ENCODE results near the gene BRWD1.
"Not testable (repeated sequence)": the region's sequence is repeated elsewhere in the genome, so short reads cannot be mapped to it uniquely, and the experiment has no call there.

BRWD1 gene

DNA sequence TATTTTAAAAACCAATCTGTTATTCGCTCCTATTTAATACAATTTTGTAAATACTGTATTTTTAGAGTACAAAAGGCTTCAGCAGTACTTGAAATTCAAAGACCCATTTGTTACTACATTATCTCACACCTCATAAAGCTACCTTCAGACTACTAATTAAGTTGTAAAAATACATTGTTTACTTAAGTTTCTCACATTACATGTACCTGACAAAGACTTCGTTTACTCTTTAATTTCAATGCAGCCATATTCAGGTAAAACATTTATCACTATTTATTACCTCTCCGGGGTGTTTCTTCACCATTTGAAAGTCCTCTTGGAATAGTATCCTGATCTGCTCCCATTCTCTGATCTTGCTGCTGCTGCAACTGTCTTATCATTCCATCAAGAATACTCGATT lies 55.2 kb downstream of the BRWD1 start:
- no peak overlapping the region for H3K4me3 Mint-ChIP-seq
- H3K27me3 Mint-ChIP-seq, result no peaks in the 10 kb centered on the region
- no peak overlapping the region for H3K27ac Mint-ChIP-seq
- DNase-seq (no peak), ATAC-seq (no peak)
- H3K9me3 Mint-ChIP-seq, result no peaks in the 10 kb centered on the region
- H3K4me1 Mint-ChIP-seq, result peaks cover 6% of the 10 kb centered on the region

DNA sequence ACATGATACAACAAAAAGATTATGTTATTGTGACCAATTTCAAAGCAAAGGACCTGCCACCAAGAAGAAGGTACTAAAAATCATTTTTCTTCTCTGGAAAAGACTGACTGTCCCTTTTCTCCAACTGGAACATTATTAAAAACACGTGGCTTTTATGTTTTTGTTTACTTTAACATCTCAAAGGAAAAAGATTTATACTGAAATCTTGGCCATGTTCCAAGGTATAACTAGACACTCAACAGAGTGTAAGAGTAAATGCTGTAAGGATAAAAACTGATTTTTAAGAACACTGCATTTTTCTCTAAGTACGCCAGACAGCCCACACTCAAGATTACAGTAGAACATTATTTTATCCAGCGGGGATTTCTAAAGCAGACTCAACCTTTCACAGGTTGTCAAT lies 62.1 kb downstream of the BRWD1 start:
- Mint-ChIP-seq H3K9me3 (no peaks in the 10 kb centered on the region), H3K27ac (no peak overlapping the region), H3K4me3 (no peak overlapping the region), H3K4me1 (peaks cover 4% of the 10 kb centered on the region), H3K27me3 (no peaks in the 10 kb centered on the region)
- no peak for ATAC-seq
- DNase-seq, result no peak

GRCh38 chr21:39238275-39238674 lies 75.2 kb downstream of the BRWD1 start:
- ATAC-seq (no peak), DNase-seq (no peak)
- H3K4me1 Mint-ChIP-seq, result peaks cover 27% of the 10 kb centered on the region
- H3K4me3 Mint-ChIP-seq, result no peak overlapping the region
- no peak overlapping the region for H3K27ac Mint-ChIP-seq
- no peaks in the 10 kb centered on the region for H3K9me3 Mint-ChIP-seq
- H3K27me3 Mint-ChIP-seq, result no peaks in the 10 kb centered on the region

GRCh38 chr21:39232861-39233291 lies 80.6 kb downstream of the BRWD1 start:
- H3K9me3 Mint-ChIP-seq, result no peaks in the 10 kb centered on the region
- H3K4me3 Mint-ChIP-seq, result no peak overlapping the region
- H3K27me3 Mint-ChIP-seq, result no peaks in the 10 kb centered on the region
- peaks cover 13% of the 10 kb centered on the region for H3K4me1 Mint-ChIP-seq
- H3K27ac Mint-ChIP-seq, result no peak overlapping the region
- DNase-seq, result no peak
- no peak for ATAC-seq

DNA sequence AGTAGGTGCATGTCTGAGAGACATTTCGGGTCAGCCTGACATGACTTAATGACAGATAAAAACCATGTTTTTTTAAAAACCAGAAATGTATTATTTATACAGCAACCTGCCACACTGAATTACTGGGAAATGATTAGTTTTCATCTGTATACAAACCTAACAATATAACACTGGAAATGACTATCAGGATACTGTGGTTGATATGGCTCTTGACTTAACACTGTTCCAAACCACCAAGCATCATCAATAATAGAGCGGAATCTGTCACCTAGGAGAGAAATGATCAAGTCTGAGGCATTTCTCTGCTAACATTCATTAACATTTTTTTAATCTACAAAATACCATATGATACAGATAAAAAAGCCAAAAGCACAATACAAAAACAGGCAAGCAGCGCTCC lies 88.5 kb downstream of the BRWD1 start:
- ATAC-seq (no peak), DNase-seq (no peak)
- Mint-ChIP-seq H3K27me3 (no peaks in the 10 kb centered on the region), H3K27ac (no peak overlapping the region), H3K9me3 (no peaks in the 10 kb centered on the region), H3K4me1 (peaks cover 9% of the 10 kb centered on the region), H3K4me3 (no peak overlapping the region)

DNA sequence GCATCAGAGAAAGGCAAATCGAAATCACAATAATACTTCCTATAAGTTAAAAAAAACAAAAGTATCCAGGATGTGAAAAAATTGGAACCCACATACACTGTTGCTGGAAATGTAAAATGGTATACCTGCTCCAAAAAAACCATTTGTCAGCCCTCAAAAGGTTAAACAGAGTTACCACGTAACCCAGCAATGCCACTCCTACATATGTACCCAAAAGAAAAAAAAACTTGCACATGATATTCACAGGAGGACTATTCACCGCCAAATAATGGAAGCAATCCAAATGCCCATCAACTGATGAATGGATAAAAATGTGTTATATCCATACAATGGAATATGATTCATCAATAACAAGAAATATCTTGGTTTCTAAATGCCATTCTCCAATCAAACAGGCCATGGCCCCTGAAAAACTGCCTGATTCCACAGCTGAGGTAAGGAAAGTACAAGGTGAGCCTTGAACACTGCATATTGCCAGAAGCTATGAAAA lies 91.4 kb downstream of the BRWD1 start:
- ATAC-seq (no peak), DNase-seq (no peak)
- no peaks in the 10 kb centered on the region for H3K9me3 Mint-ChIP-seq
- H3K4me3 Mint-ChIP-seq, result no peak overlapping the region
- peaks cover 9% of the 10 kb centered on the region for H3K4me1 Mint-ChIP-seq
- no peaks in the 10 kb centered on the region for H3K27me3 Mint-ChIP-seq
- no peak overlapping the region for H3K27ac Mint-ChIP-seq

DNA sequence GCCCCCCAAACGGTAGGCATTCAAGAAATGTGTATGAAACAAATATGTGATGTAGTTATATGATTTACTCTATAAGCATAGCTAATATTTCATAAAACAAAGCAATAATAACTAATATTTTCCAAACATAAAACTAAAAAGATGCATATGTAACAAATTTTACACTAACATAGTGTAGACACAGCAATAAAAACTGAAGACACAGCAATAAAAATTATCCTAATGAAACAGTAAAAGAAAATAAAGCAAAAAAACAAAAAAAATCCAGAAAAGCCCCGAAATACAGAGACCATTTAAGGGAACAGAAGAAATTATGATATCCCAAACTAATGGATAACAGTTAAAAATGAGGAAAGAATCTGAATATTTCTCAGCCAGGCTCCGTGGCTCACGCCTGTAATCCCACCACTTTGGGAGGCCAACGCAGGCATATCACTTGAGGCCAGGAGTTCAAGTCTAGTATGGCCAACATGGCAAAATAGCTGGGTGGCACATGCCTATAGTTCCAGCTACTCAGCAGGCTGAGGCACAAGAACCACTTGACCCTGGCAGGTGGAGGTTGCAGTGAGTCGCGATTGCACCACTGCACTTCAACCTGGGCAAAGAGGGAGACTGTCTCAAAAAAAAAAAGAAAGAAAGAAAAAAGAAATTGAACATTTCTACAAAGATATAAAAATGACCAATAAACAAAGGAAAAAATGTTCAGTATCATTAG lies 92.0 kb downstream of the BRWD1 start:
- H3K4me1 Mint-ChIP-seq, result peaks cover 9% of the 10 kb centered on the region
- peak overlapping the region in 1 of 2 donors; percentile 46 for H3K27ac Mint-ChIP-seq
- ATAC-seq, result no peak
- H3K4me3 Mint-ChIP-seq, result no peak overlapping the region
- DNase-seq, result no peak
- no peaks in the 10 kb centered on the region for H3K27me3 Mint-ChIP-seq
- H3K9me3 Mint-ChIP-seq, result no peaks in the 10 kb centered on the region

DNA sequence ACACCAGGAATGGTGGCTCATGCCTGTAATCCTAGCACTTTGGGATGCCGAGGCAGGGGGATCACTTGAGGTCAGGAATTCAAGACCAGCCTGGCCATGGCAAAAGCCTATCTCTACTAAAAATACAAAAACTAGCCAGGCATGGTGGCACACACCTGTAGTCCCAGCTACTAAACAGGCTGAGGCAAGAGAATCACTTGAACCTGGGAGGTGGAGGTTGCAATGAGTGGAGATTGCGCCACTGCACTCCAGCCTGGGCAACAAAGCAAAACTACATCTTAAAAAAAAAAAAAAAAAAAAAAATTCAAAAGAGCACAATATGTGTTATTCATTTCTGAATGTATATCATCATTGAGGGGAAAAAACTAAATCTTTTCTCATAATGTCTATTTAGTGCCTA lies 92.6 kb downstream of the BRWD1 start:
- ATAC-seq, H3K4me1 Mint-ChIP-seq, H3K4me3 Mint-ChIP-seq, DNase-seq, H3K9me3 Mint-ChIP-seq, H3K27ac Mint-ChIP-seq, H3K27me3 Mint-ChIP-seq: not testable (repeated sequence)

GRCh38 chr21:39220150-39220549 lies 93.3 kb downstream of the BRWD1 start:
- H3K4me1 Mint-ChIP-seq, result peaks cover 9% of the 10 kb centered on the region
- H3K27ac Mint-ChIP-seq, result peak overlapping the region in 1 of 2 donors; percentile 67
- no peak for ATAC-seq
- no peak for DNase-seq
- H3K4me3 Mint-ChIP-seq, result no peak overlapping the region
- no peaks in the 10 kb centered on the region for H3K27me3 Mint-ChIP-seq
- H3K9me3 Mint-ChIP-seq, result no peaks in the 10 kb centered on the region

DNA sequence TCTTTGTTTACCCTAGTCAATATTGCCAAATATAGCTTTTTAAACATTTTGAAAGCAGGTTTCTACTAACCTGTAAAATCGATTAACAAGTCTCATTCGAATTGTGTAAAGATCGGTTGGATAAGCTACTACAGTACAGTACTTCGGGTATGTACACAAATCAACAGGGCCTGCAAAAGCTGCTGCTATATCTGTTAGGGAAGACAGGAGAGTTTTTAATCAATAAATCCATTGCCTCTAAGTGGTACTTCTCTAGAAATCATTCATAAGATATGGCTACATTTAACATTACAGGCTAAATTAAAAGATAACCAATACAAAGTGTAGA lies 95.4 kb downstream of the BRWD1 start:
- Mint-ChIP-seq H3K4me3 (no peak overlapping the region), H3K4me1 (peaks cover 9% of the 10 kb centered on the region), H3K9me3 (no peaks in the 10 kb centered on the region), H3K27me3 (no peaks in the 10 kb centered on the region), H3K27ac (peak overlapping the region in 1 of 2 donors; percentile 13)
- no peak for ATAC-seq
- DNase-seq, result no peak

GRCh38 chr21:39217356-39218081 lies 95.9 kb downstream of the BRWD1 start:
- ATAC-seq (no peak), DNase-seq (no peak)
- Mint-ChIP-seq H3K4me1 (peaks cover 9% of the 10 kb centered on the region), H3K9me3 (no peaks in the 10 kb centered on the region), H3K27ac (peak overlapping the region in 1 of 2 donors; percentile 13), H3K27me3 (no peaks in the 10 kb centered on the region), H3K4me3 (no peak overlapping the region)

DNA sequence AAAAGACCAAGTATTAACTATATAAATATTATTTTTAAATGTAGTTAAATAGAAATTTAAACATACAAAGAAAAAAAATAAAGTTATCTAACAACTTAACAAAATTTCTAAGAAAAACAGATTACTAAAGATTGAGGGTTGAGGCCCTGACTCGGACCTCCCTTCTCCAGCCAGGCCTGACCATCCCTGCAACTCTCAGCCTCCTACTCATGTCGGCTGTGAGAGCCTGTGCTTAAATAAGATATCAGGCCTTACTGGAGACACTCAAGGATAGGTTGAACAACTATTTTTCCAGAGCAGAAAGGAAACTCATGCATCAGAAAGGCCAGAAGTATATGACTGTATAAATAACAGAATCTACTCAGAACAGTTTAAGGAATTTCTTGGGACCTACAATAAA lies 97.1 kb downstream of the BRWD1 start:
- DNase-seq, result no peak
- H3K4me3 Mint-ChIP-seq, result no peak overlapping the region
- H3K27me3 Mint-ChIP-seq, result no peaks in the 10 kb centered on the region
- no peak overlapping the region for H3K27ac Mint-ChIP-seq
- no peaks in the 10 kb centered on the region for H3K9me3 Mint-ChIP-seq
- no peak for ATAC-seq
- peaks cover 1% of the 10 kb centered on the region for H3K4me1 Mint-ChIP-seq

- H3K4me3 Mint-ChIP-seq, result no peak overlapping the region
- no peaks in the 10 kb centered on the region for H3K9me3 Mint-ChIP-seq
- no peak for ATAC-seq
- peaks cover 13% of the 10 kb centered on the region for H3K4me1 Mint-ChIP-seq
- DNase-seq, result no peak
- no peaks in the 10 kb centered on the region for H3K27me3 Mint-ChIP-seq
- H3K27ac Mint-ChIP-seq, result no peak overlapping the region
Observed at GRCh38 chr21:39215078-39215477, 98.4 kb downstream of the BRWD1 start.

DNA sequence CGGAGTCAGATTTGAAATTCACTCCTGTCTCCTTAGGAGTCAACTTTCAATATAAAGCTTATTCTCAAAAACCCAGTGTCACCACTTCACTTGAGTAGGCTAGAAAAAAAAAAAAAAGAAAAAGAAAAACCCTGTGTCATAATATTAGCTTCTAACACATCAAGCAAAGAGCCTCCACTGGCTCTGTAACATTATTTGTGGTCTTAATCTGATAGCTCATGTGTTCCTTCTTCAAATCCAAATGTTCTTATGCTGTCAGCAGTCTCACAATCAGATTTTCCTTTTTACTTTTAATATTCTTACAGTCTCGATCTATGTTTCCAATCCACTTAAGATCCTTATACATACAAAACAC lies 104.1 kb downstream of the BRWD1 start:
- ATAC-seq (no peak), DNase-seq (no peak)
- peaks cover 30% of the 10 kb centered on the region for H3K4me1 Mint-ChIP-seq
- no peak overlapping the region for H3K27ac Mint-ChIP-seq
- no peaks in the 10 kb centered on the region for H3K27me3 Mint-ChIP-seq
- no peaks in the 10 kb centered on the region for H3K9me3 Mint-ChIP-seq
- H3K4me3 Mint-ChIP-seq, result no peak overlapping the region

- no peak overlapping the region for H3K4me3 Mint-ChIP-seq
- no peaks in the 10 kb centered on the region for H3K9me3 Mint-ChIP-seq
- H3K27me3 Mint-ChIP-seq, result no peaks in the 10 kb centered on the region
- H3K27ac Mint-ChIP-seq, result peak overlapping the region in 1 of 2 donors; percentile 8
- DNase-seq (no peak), ATAC-seq (no peak)
- H3K4me1 Mint-ChIP-seq, result peaks cover 30% of the 10 kb centered on the region
Observed at GRCh38 chr21:39208624-39209333, 104.7 kb downstream of the BRWD1 start.

- Mint-ChIP-seq H3K27me3 (no peaks in the 10 kb centered on the region), H3K4me3 (no peak overlapping the region), H3K4me1 (peaks cover 7% of the 10 kb centered on the region), H3K27ac (no peak overlapping the region), H3K9me3 (no peaks in the 10 kb centered on the region)
- ATAC-seq (no peak), DNase-seq (no peak)
Observed at GRCh38 chr21:39204134-39204533, 109.3 kb downstream of the BRWD1 start.

Data from stimulated activated naive CD8-positive, alpha-beta T cell treated with anti-CD3 and anti-CD28 coated beads, Interleukin-15, amount 100 ng/mL, for 72 hours (primary cell).